NCI-H1930 (cell line): Measurements from ENCODE around the gene BAD.
"Not testable (repeated sequence)": the region's sequence is repeated elsewhere in the genome, so short reads cannot be mapped to it uniquely, and the experiment has no call there.

Experiments used
- DNase-seq, 2 experiments: peaks; one replicate each; lab custom pipeline; 2025; lab: John Stamatoyannopoulos, UW

The BAD gene

GRCh38 chr11:64284048-64284961, at the start of gene BAD:
TSS of gene BAD (minus strand) at chr11:64284665. CDS start at chr11:64284368, 297 bp downstream.
- DNase-seq = peak; percentile 85 to 92

GRCh38 chr11:64333556-64333955, 49.1 kb upstream of the BAD start:
- DNase-seq = no peak

- no peak for DNase-seq
Observed at GRCh38 chr11:64331569-64332371, 47.3 kb upstream of the BAD start.

- DNase-seq = no peak
Observed at GRCh38 chr11:64330888-64331287, 46.4 kb upstream of the BAD start.

- no peak for DNase-seq
Observed at GRCh38 chr11:64327993-64328392, 43.5 kb upstream of the BAD start.

- DNase-seq = no peak
Observed at GRCh38 chr11:64327375-64327774, 42.9 kb upstream of the BAD start.

DNA sequence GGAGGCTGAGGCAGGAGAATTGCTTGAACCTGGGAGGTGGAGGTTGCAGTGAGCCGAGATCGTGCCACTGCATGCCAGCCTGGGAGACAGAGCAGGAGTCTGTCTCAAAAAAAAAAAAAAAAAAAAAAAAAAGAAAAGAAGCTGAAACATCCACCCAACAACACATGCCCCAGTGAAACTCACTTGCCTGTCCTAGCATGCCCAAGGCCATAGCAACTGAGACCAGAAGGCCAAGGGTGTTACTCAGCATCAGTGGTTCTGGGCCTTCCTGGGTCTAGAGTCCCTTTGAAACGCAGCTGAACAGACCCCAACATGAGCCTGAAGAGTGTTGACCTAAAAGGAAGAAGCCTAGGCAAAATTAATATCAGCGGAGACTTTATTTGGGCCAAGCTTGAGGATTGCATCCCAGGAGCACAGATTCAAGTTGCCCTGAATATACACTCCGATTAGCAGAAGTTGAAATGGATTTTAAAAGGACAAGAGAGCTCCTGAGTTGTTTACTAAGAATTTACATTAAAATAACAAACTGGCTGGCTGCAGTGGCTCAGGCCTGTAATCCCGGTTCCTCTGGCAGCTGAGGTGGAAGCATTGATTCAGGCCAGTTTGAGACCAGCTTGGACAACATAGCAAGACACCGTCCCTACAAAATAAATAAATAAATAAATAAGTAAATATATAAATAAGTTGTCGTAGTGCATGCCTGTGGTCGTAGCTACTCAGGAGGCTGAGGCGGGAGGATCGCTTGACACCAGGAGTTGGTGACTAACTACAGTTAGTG, 40.4 kb upstream of the BAD start:
- DNase-seq = no peak

- not testable (repeated sequence) for DNase-seq
Observed at GRCh38 chr11:64323984-64324383, 39.5 kb upstream of the BAD start.

DNA sequence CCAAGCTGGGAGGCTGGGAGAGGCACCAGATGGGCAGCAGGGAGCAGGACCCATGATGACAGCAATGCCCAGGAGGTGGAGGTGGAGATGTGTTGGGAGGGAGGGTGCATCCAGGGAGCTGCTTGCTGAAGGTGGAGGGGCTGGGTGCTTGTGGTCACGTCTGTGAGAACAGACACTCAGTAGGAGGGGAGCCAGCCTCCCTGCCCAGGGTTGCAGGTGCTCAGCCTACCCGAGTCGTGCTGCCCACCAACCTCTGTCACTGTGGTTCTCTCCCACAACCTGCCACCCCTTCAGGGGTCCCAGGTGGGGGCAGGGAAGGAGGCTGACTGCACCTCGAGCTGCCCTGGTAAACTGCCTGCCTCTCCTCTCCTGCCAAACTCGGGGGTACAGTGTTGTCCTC, 38.9 kb upstream of the BAD start:
- DNase-seq = no peak

GRCh38 chr11:64322925-64323260, 38.4 kb upstream of the BAD start:
- no peak for DNase-seq

DNA sequence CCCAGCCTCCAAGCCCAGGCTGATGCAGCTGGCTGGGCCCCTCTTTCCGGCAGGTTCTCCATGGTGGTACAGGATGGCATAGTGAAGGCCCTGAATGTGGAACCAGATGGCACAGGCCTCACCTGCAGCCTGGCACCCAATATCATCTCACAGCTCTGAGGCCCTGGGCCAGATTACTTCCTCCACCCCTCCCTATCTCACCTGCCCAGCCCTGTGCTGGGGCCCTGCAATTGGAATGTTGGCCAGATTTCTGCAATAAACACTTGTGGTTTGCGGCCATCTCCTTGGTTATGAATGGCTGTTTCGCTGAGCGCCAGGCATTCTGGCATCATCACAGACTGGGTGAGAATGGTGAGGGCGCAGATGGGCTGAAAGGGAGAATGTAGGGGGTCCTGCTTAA, 37.1 kb upstream of the BAD start:
- DNase-seq = no peak

DNA sequence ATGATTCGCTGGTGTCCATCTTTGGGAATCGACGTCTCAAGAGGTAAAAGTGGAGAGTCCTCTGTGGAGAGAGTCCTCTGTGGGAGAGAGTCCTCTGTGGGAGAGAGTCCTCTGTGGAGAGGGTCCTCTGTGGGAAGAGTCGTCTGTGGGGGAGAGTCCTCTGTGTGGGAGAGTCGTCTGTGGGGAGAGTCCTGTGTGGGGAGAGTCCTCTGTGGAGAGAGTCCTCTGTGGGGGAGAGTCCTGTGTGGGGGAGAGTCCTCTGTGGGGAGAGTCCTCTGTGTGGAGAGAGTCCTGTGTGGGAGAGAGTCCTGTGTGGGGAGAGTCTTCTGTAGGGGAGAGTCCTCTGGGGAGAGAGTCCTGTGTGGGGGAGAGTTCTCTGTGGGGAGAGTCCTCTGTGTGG, 36.6 kb upstream of the BAD start:
- no peak for DNase-seq

DNA sequence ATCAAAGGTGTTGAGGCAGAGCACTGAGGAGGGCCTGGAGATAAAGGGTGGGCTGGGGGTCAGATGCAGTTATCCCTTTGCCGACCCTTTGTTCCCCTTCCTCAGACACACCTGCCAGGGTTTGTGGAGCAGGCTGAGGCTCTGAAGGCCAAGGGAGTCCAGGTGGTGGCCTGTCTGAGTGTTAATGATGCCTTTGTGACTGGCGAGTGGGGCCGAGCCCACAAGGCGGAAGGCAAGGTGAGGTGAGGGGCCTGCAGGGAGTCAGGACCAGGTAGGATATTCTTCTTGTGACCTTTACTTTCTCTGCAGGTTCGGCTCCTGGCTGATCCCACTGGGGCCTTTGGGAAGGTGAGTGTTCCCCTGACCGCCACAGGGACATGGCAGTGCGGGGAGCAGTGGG, 36.1 kb upstream of the BAD start:
- no peak for DNase-seq

DNA sequence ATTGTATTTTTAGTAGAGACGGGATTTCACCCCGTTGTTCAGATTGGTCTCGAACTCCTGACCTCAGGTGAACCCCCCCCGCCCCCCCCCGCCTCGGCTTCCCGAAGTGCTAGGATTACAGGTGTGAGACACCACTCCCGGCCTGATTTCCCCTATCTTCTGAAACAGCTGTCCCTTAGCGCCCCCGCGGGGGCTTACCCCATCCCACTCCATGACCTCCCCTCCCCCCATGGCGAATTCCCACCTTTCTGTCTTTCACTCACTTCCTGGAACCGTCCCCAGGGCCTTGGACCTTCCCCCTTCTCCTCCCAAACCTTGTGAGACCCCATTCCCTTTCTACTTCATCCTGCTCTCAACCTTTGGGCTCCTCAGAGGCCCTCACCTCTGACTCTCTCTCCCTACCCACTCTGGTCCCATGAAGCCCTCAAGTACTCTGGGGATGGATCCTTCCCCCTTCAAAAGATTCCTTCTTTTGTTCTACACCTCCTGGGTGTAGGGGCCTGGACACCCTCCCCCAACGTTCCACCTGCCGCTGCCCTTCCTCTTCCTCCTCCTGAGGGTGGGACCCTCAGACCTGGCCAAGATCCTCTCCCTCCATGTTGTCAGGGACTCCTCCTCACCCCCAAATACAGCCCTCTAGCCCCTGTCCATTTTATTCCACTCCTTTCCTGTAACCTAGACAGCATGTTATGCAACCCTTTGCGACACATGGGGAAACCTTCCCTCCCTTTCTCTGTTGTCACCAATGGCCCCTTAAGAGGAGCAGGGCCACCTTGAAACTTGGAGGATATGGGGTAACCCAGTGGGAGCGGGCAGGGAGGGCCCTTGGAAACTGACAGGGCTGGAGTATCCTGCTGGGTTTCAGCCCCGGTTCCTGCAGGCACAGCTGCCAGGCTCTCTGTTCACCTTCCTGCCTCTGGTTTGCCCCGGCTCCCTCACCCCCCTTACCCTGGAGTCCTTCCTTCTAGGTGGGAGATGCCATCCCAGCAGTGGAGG, 34.6 kb upstream of the BAD start:
- DNase-seq = no peak

DNA sequence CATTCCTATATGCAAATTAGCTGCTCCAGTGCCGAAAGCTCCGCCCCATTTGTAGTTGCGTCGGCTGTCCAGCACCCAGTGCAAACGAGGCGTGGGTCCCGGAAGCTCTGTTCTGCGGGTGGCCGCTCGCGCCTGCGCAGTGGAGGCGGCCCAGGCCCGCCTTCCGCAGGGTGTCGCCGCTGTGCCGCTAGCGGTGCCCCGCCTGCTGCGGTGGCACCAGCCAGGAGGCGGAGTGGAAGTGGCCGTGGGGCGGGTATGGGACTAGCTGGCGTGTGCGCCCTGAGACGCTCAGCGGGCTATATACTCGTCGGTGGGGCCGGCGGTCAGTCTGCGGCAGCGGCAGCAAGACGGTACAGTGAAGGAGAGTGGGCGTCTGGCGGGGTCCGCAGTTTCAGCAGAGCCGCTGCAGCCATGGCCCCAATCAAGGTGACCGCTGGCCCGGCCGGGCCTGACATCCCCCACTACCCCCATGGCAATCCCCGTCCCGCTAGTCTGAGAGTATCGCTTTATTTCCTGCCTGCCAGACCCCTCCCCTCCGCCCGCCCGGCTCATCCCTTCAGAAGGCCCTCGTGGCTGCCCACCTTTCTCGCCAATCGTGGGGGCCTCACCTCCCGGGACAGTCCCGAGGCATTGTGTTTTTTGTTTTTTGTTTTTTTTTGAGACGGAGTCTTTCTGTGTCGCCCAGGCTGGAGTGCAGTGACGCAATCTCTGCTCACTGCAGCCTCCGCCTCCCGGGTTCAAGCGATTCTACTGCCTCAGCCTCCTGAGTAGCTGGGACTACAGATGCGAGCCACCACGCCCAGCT, 33.7 kb upstream of the BAD start, which contains the start of gene PRDX5:
Gene PRDX5, plus strand, starts transcription at position 161 of the 805 bp plus-strand sequence. Its CDS starts 95 bp downstream, at position 256.
- peak; percentile 95 to 96 for DNase-seq

GRCh38 chr11:64317325-64317960, 33.0 kb upstream of the BAD start, which contains the start of gene TRMT112:
TSS of gene TRMT112 (minus strand) at chr11:64317559. CDS start at chr11:64317526, 33 bp downstream.
- DNase-seq = peak; percentile 98

- DNase-seq = peak in 1 of 2 experiments; percentile 25
Observed at GRCh38 chr11:64316672-64317324, 32.3 kb upstream of the BAD start.

- DNase-seq = not testable (repeated sequence)
Observed at GRCh38 chr11:64315667-64316526, 31.4 kb upstream of the BAD start.
